Vagina (tissue), 2 donors: Measurements from ENCODE around the gene ITGAV. TPM values are rescaled to one million over a fixed set of nuclear protein-coding genes. Genes with fewer than 3 reads are reported as not detected.

Source experiments
- DNase-seq, 2 donors: peaks; one replicate each; pipeline ENCODE4 v3.0.0-alpha.2; 2017; ENCODE audit errors: extremely low spot score in 2 of 2
- H3K27ac ChIP-seq: fragments of 200-600 bp; sonication (generic); one replicate; pipeline ENCODE4 v1.5.1; 2019
- H3K27me3 ChIP-seq: fragments of 200-600 bp; sonication (generic); one replicate; pipeline ENCODE4 v1.5.1; 2019
- H3K36me3 ChIP-seq, 2 donors: fragments of 200-600 bp; sonication (generic); one replicate each; pipeline ENCODE4 v1.5.1; 2017 to 2019
- H3K4me1 ChIP-seq: fragments of 200-600 bp; sonication (generic); one replicate; pipeline ENCODE4 v1.5.1; 2019
- H3K4me3 ChIP-seq, 2 donors: fragments of 200-600 bp; sonication (generic); 1 replicate in 1 of 2; 2 replicates in 1 of 2; pipeline ENCODE4 v1.5.1; 2016 to 2019
- H3K9me3 ChIP-seq: fragments of 200-600 bp; sonication (generic); one replicate; pipeline ENCODE4 v1.5.1; 2019
- CTCF ChIP-seq, 3 experiments: fragments of 450-650 bp in 2 of 3; fragments of 200-600 bp in 1 of 3; sonication (generic) in 1 of 3; IDR thresholded peaks; one replicate each; pipeline ENCODE4 v1.5.1; 2017 to 2019; ENCODE audit warnings: antibody characterized with exemption in 3 of 3, mild to moderate bottlenecking in 2 of 3, moderate library complexity in 2 of 3
- POLR2A ChIP-seq, 2 donors: fragments of 450-650 bp; IDR thresholded peaks; one replicate each; pipeline ENCODE4 v1.6.1; 2017; ENCODE audit warnings: antibody characterized with exemption in 2 of 2, mild to moderate bottlenecking in 2 of 2, moderate library complexity in 2 of 2
- POLR2AphosphoS5 ChIP-seq, 2 donors: sonication (generic); formaldehyde crosslinking; IDR thresholded peaks; one replicate each; pipeline ENCODE4 v1.9.0; 2017; ENCODE audit warnings: antibody characterized with exemption in 2 of 2, mild to moderate bottlenecking in 2 of 2, low read depth in 1 of 2; ENCODE audit not compliant: insufficient read depth in 1 of 2
- intact Hi-C: fragments of 100-400 bp; cut with DNase I; formaldehyde crosslinking; loops from one replicate; pipeline ENCODE4 v1.15.1; 2023
- total RNA-seq: library from RNA; depleted of rRNA; stranded (reverse); fragments of >200 nt; gene quantifications from one replicate; pipeline ENCODE4 v1.2.3, GENCODE V29; 2016

The ITGAV gene
- total RNA-seq, 1 donor from 2014 or later = 55.0 TPM

- no peak overlapping the region for H3K4me3 ChIP-seq
- peaks cover 0 to 31% of the 10 kb centered on the region in 2 donors for H3K36me3 ChIP-seq
- no peaks in the 10 kb centered on the region for H3K27me3 ChIP-seq
- H3K9me3 ChIP-seq = no peaks in the 10 kb centered on the region
- H3K4me1 ChIP-seq = no peaks in the 10 kb centered on the region
- TF ChIP-seq POLR2A (IDR thresholded peaks at IDR 0.05) (no peak), CTCF (IDR thresholded peaks at IDR 0.05) (no peak), POLR2AphosphoS5 (IDR thresholded peaks at IDR 0.05; ENCODE audit: insufficient read depth in 1 of 2, low read depth in 1 of 2) (no peak)
- no peak for DNase-seq
- no peak overlapping the region for H3K27ac ChIP-seq
- intact Hi-C loops = loop anchor here (5.0 kb wide), 1 partner anchor 142 kb away; no protein-coding TSS in a partner anchor
Measured at GRCh38 chr2:186644791-186645190, 54.9 kb downstream of the ITGAV start.

- intact Hi-C loops = no loop called here
- H3K36me3 ChIP-seq = peaks cover 0 to 31% of the 10 kb centered on the region in 2 donors
- H3K4me3 ChIP-seq = no peak overlapping the region
- no peak for DNase-seq
- H3K27ac ChIP-seq = no peak overlapping the region
- no peaks in the 10 kb centered on the region for H3K9me3 ChIP-seq
- H3K4me1 ChIP-seq = no peaks in the 10 kb centered on the region
- no peaks in the 10 kb centered on the region for H3K27me3 ChIP-seq
- TF ChIP-seq CTCF (IDR thresholded peaks at IDR 0.05) (no peak), POLR2AphosphoS5 (IDR thresholded peaks at IDR 0.05; ENCODE audit: insufficient read depth in 1 of 2, low read depth in 1 of 2) (no peak)
Measured at GRCh38 chr2:186645999-186646398, 56.1 kb downstream of the ITGAV start.

- DNase-seq = no peak
- intact Hi-C loops = no loop called here
Measured at GRCh38 chr2:186648130-186648529, 58.3 kb downstream of the ITGAV start.

GRCh38 chr2:186653511-186653910 lies 63.7 kb downstream of the ITGAV start:
- DNase-seq = no peak

More at GRCh38 chr2:186648130-186648529, 58.3 kb downstream of the ITGAV start:
- TF ChIP-seq POLR2AphosphoS5 (IDR thresholded peaks at IDR 0.05; ENCODE audit: insufficient read depth in 1 of 2, low read depth in 1 of 2) (no peak), CTCF (IDR thresholded peaks at IDR 0.05) (no peak), POLR2A (IDR thresholded peaks at IDR 0.05) (no peak)
- Histone ChIP-seq H3K27me3 (no peaks in the 10 kb centered on the region), H3K4me3 (no peak overlapping the region), H3K27ac (no peak overlapping the region), H3K4me1 (no peaks in the 10 kb centered on the region), H3K9me3 (no peaks in the 10 kb centered on the region), H3K36me3 (peaks cover 0 to 25% of the 10 kb centered on the region in 2 donors)

More at GRCh38 chr2:186653511-186653910, 63.7 kb downstream of the ITGAV start:
- Histone ChIP-seq H3K4me3 (no peak overlapping the region), H3K27ac (no peak overlapping the region), H3K36me3 (no peaks in the 10 kb centered on the region), H3K27me3 (no peaks in the 10 kb centered on the region), H3K4me1 (peaks cover 4% of the 10 kb centered on the region), H3K9me3 (no peaks in the 10 kb centered on the region)
- TF ChIP-seq POLR2A (IDR thresholded peaks at IDR 0.05) (no peak), POLR2AphosphoS5 (IDR thresholded peaks at IDR 0.05; ENCODE audit: insufficient read depth in 1 of 2, low read depth in 1 of 2) (no peak), CTCF (IDR thresholded peaks at IDR 0.05) (no peak)
- intact Hi-C loops = no loop called here
